ENCODE measurements around the gene SH3D19.

- TF ChIP-seq CTCF (IDR thresholded peaks at IDR 0.05) (no peak), POLR2AphosphoS5 (IDR thresholded peaks at IDR 0.05) (no peak), POLR2A (IDR thresholded peaks at IDR 0.05) (no peak), EP300 (IDR thresholded peaks at IDR 0.05; ENCODE audit: low read depth) (no peak)
Measured at GRCh38 chr4:151139814-151140213, 185.6 kb downstream of the SH3D19 start.

Measured in transverse colon (tissue), 4 donors.